Measurements from ENCODE around the gene CLRN3.

The CLRN3 gene

GRCh38 chr10:127899766-127900387, 7.1 kb upstream of the CLRN3 start:
- DNase-seq (ENCODE audit: low read depth), result no peak

GRCh38 chr10:127897177-127897576, 4.4 kb upstream of the CLRN3 start:
- DNase-seq (ENCODE audit: low read depth), result no peak

- DNase-seq (ENCODE audit: low read depth), result no peak
Observed at GRCh38 chr10:127896590-127896989, 3.8 kb upstream of the CLRN3 start.

GRCh38 chr10:127894146-127894545, 1.4 kb upstream of the CLRN3 start:
- DNase-seq (ENCODE audit: low read depth), result no peak

GRCh38 chr10:127890832-127891334, 1.9 kb downstream of the CLRN3 start:
- DNase-seq (ENCODE audit: low read depth), result no peak

GRCh38 chr10:127890216-127890615, 2.5 kb downstream of the CLRN3 start:
- no peak for DNase-seq (ENCODE audit: low read depth)

GRCh38 chr10:127889605-127890195, 3.0 kb downstream of the CLRN3 start:
- DNase-seq (ENCODE audit: low read depth), result peak; percentile 56

GRCh38 chr10:127888521-127889312, 4.0 kb downstream of the CLRN3 start:
- DNase-seq (ENCODE audit: low read depth), result no peak

GRCh38 chr10:127887541-127888415, 5.0 kb downstream of the CLRN3 start:
- no peak for DNase-seq (ENCODE audit: low read depth)

- DNase-seq (ENCODE audit: low read depth), result no peak
Observed at GRCh38 chr10:127886371-127887051, 6.2 kb downstream of the CLRN3 start.

GRCh38 chr10:127884501-127884900, 8.2 kb downstream of the CLRN3 start:
- DNase-seq (ENCODE audit: low read depth), result no peak

GRCh38 chr10:127883516-127883915, 9.2 kb downstream of the CLRN3 start:
- no peak for DNase-seq (ENCODE audit: low read depth)

GRCh38 chr10:127882801-127883459, 9.8 kb downstream of the CLRN3 start:
- no peak for DNase-seq (ENCODE audit: low read depth)

- no peak for DNase-seq (ENCODE audit: low read depth)
Observed at GRCh38 chr10:127882391-127882790, 10.3 kb downstream of the CLRN3 start.

- no peak for DNase-seq (ENCODE audit: low read depth)
Observed at GRCh38 chr10:127881262-127881661, 11.5 kb downstream of the CLRN3 start.

- DNase-seq (ENCODE audit: low read depth), result no peak
Observed at GRCh38 chr10:127880557-127880956, 12.2 kb downstream of the CLRN3 start.

- DNase-seq (ENCODE audit: low read depth), result no peak
Observed at GRCh38 chr10:127878475-127879055, 14.2 kb downstream of the CLRN3 start.

GRCh38 chr10:127877699-127878098, 15.0 kb downstream of the CLRN3 start:
- peak; percentile 20 for DNase-seq (ENCODE audit: low read depth)

- DNase-seq (ENCODE audit: low read depth), result no peak
Observed at GRCh38 chr10:127877116-127877515, 15.6 kb downstream of the CLRN3 start.

GRCh38 chr10:127875916-127876315, 16.8 kb downstream of the CLRN3 start:
- DNase-seq (ENCODE audit: low read depth), result no peak

GRCh38 chr10:127875449-127875765, 17.3 kb downstream of the CLRN3 start:
- no peak for DNase-seq (ENCODE audit: low read depth)
